Measurements from ENCODE around the gene OR8B4. TPM values are rescaled to one million over a fixed set of nuclear protein-coding genes. Genes with fewer than 3 reads are reported as not detected.
"Not testable (repeated sequence)": the region's sequence is repeated elsewhere in the genome, so short reads cannot be mapped to it uniquely, and the experiment has no call there.

The OR8B4 gene
- total RNA-seq, 4 donors from 2014 or later = not detected

- Histone ChIP-seq H3K36me3 (no peaks in the 10 kb centered on the region), H3K27me3 (peaks cover 7% of the 10 kb centered on the region), H3K27ac (no peak overlapping the region), H3K9me3 (no peaks in the 10 kb centered on the region), H3K4me1 (no peaks in the 10 kb centered on the region), H3K4me3 (no peak overlapping the region)
- ATAC-seq = no peak
- 71 to 79% methylated on average over 3 to 4 of the region's 4 CpGs for WGBS, 2 donors (ENCODE audit: low coverage in 1 of 2)
- TF ChIP-seq EP300 (IDR thresholded peaks at IDR 0.05) (no peak), POLR2AphosphoS5 (IDR thresholded peaks at IDR 0.05) (no peak), POLR2A (IDR thresholded peaks at IDR 0.05) (no peak)
- TF ChIP-seq, protein P1, sequence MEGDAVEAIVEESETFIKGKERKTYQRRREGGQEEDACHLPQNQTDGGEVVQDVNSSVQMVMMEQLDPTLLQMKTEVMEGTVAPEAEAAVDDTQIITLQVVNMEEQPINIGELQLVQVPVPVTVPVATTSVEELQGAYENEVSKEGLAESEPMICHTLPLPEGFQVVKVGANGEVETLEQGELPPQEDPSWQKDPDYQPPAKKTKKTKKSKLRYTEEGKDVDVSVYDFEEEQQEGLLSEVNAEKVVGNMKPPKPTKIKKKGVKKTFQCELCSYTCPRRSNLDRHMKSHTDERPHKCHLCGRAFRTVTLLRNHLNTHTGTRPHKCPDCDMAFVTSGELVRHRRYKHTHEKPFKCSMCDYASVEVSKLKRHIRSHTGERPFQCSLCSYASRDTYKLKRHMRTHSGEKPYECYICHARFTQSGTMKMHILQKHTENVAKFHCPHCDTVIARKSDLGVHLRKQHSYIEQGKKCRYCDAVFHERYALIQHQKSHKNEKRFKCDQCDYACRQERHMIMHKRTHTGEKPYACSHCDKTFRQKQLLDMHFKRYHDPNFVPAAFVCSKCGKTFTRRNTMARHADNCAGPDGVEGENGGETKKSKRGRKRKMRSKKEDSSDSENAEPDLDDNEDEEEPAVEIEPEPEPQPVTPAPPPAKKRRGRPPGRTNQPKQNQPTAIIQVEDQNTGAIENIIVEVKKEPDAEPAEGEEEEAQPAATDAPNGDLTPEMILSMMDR (IDR thresholded peaks at IDR 0.05) = no peak
These were observed 3.6 kb downstream of the OR8B4 start for GRCh38 chr11:124421043-124421442.

GRCh38 chr11:124415356-124415923 lies 9.2 kb downstream of the OR8B4 start:
- no peaks in the 10 kb centered on the region for H3K36me3 ChIP-seq
- TF ChIP-seq POLR2A (IDR thresholded peaks at IDR 0.05) (no peak), EP300 (IDR thresholded peaks at IDR 0.05) (no peak), POLR2AphosphoS5 (IDR thresholded peaks at IDR 0.05) (no peak)
- TF ChIP-seq, protein P1 (IDR thresholded peaks at IDR 0.05) = peak in 3 of 4 experiments; percentile 41 to 51 (median 41)
- no peaks in the 10 kb centered on the region for H3K9me3 ChIP-seq
- WGBS, 2 donors (ENCODE audit: low coverage in 1 of 2) = 13 to 15% methylated on average over 5 of the region's 5 CpGs
- H3K4me1 ChIP-seq = no peaks in the 10 kb centered on the region
- H3K27ac ChIP-seq = no peak overlapping the region
- no peak for ATAC-seq
- H3K27me3 ChIP-seq = peaks cover 11% of the 10 kb centered on the region
- no peak overlapping the region for H3K4me3 ChIP-seq

- WGBS, 2 donors (ENCODE audit: low coverage in 1 of 2) = 70 to 87% methylated on average over 4 to 7 of the region's 7 CpGs
- H3K36me3 ChIP-seq = no peaks in the 10 kb centered on the region
- no peak for ATAC-seq
- no peak overlapping the region for H3K4me3 ChIP-seq
- no peaks in the 10 kb centered on the region for H3K4me1 ChIP-seq
- peaks cover 5% of the 10 kb centered on the region for H3K27me3 ChIP-seq
- no peaks in the 10 kb centered on the region for H3K9me3 ChIP-seq
- TF ChIP-seq POLR2A (IDR thresholded peaks at IDR 0.05) = no peak
- TF ChIP-seq, protein P1 (IDR thresholded peaks at IDR 0.05) = no peak
- TF ChIP-seq POLR2AphosphoS5 (IDR thresholded peaks at IDR 0.05) = no peak
- no peak for TF ChIP-seq EP300 (IDR thresholded peaks at IDR 0.05)
- no peak overlapping the region for H3K27ac ChIP-seq
These were observed 14.8 kb downstream of the OR8B4 start for GRCh38 chr11:124409906-124410305.

- no peaks in the 10 kb centered on the region for H3K36me3 ChIP-seq
- ATAC-seq = no peak
- H3K27ac ChIP-seq = no peak overlapping the region
- H3K9me3 ChIP-seq = no peaks in the 10 kb centered on the region
- WGBS, 2 donors (ENCODE audit: low coverage in 1 of 2) = 19 to 38% methylated on average over 2 of the region's 2 CpGs
- H3K27me3 ChIP-seq = no peaks in the 10 kb centered on the region
- TF ChIP-seq POLR2AphosphoS5 (IDR thresholded peaks at IDR 0.05) (no peak), EP300 (IDR thresholded peaks at IDR 0.05) (no peak), POLR2A (IDR thresholded peaks at IDR 0.05) (no peak)
- TF ChIP-seq, protein P1 (IDR thresholded peaks at IDR 0.05) = no peak
- H3K4me1 ChIP-seq = no peaks in the 10 kb centered on the region
- H3K4me3 ChIP-seq = no peak overlapping the region
These were observed 19.1 kb downstream of the OR8B4 start for GRCh38 chr11:124405581-124405980.

- not testable (repeated sequence) for ATAC-seq, H3K4me3 ChIP-seq, H3K9me3 ChIP-seq, H3K27me3 ChIP-seq, H3K4me1 ChIP-seq, H3K27ac ChIP-seq, H3K36me3 ChIP-seq
- WGBS, 2 donors (ENCODE audit: low coverage in 1 of 2) = 92% methylated on average over 2 of the region's 27 CpGs; no CpG with 5 or more reads in 1 of the 2 donors
These were observed 21.5 kb downstream of the OR8B4 start for GRCh38 chr11:124403186-124403585.
